ENCODE measurements around the gene ABTB2. TPM values are rescaled to one million over a fixed set of nuclear protein-coding genes. Genes with fewer than 3 reads are reported as not detected.
A peak's percentile ranks its signal among the peaks of the same experiment; 100 is the strongest.

ABTB2 gene
- total RNA-seq, 1 experiment from 2014 or later = 5.5 TPM

DNA sequence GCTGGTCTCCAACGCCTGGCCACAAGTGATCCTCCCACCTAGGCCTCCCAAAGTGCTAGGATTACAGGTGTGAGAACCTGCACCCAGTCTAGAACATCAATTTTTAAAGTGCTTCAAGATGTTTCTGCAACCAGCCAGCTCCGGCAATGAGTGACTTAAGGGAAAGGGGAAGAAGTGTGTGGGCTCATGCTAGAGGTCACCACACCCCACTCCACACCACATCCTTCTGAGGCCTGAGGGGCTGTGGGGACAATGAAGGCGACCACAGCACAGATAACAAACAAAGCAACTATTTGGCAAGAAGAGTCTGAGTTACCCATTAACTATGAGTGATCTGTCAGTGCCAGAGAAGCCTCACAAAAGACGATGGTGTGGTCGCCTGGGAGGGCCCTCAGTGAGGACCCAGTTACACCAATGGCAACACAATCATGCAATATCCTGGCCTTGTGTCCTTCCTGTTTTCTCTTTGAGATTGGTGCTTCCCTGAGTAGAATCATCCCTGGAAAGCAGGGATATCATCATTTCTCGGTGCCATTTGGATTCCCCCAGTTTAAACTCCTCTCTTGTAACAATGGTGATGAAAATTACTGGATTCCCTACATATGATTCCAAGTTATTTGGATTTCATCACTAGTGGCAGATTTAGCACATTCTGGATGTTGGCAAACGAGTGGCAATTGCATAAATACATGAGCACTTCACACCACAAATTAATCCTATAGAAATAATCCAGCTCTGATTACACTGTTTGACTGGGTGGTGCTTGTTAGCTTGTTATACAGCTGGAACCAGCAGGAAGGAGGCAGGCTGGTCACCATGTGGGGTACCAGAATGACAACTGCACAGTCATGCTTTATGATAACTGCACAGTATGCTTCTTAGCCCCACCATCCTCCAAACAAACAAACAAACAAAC is 18.4 kb downstream of the ABTB2 start:
- no peak for DNase-seq
- H3K9ac ChIP-seq (ENCODE audit: extremely low read depth, insufficient read length, low read length) = no peak overlapping the region
- no peak overlapping the region for H2BK12ac ChIP-seq (ENCODE audit: insufficient read length, low read depth, low read length)
- H3K27me3 ChIP-seq (ENCODE audit: insufficient read depth, low read length) = no peaks in the 10 kb centered on the region
- no peaks in the 10 kb centered on the region for H3K9me3 ChIP-seq (ENCODE audit: control insufficient read depth, low read depth, low read length)
- no peak overlapping the region for H2AFZ ChIP-seq (ENCODE audit: low read length)
- Mint-ChIP-seq H3K36me3 (ENCODE audit: insufficient read depth in 1 of 3, low read depth in 3 of 3) (no peaks in the 10 kb centered on the region; a peak in 1 of 7 replicates), H3K4me1 (peaks cover 17 to 26% of the 10 kb centered on the region in 2 experiments), H3K27ac (peak overlapping the region in 1 of 3 experiments; percentile 67; a peak in 1 of 7 replicates), H3K9me3 (no peaks in the 10 kb centered on the region; a peak in 1 of 5 replicates), H3K27me3 (ENCODE audit: low read depth) (no peaks in the 10 kb centered on the region), H3K4me3 (no peak overlapping the region)
- no peak overlapping the region for H4K91ac ChIP-seq (ENCODE audit: insufficient read length, low read depth, low read length)
- TF ChIP-seq, protein P1, sequence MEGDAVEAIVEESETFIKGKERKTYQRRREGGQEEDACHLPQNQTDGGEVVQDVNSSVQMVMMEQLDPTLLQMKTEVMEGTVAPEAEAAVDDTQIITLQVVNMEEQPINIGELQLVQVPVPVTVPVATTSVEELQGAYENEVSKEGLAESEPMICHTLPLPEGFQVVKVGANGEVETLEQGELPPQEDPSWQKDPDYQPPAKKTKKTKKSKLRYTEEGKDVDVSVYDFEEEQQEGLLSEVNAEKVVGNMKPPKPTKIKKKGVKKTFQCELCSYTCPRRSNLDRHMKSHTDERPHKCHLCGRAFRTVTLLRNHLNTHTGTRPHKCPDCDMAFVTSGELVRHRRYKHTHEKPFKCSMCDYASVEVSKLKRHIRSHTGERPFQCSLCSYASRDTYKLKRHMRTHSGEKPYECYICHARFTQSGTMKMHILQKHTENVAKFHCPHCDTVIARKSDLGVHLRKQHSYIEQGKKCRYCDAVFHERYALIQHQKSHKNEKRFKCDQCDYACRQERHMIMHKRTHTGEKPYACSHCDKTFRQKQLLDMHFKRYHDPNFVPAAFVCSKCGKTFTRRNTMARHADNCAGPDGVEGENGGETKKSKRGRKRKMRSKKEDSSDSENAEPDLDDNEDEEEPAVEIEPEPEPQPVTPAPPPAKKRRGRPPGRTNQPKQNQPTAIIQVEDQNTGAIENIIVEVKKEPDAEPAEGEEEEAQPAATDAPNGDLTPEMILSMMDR (conservative IDR thresholded peaks at IDR 0.05) = no peak
- no CpG with 5 or more reads among the region's 7 CpGs for WGBS (ENCODE audit: extremely low coverage, insufficient read length, low lambda C conversion rate)
- no peak overlapping the region for H4K8ac ChIP-seq (replicated peaks; ENCODE audit: insufficient read length, low read depth, low read length)
- H3K27ac ChIP-seq (ENCODE audit: insufficient read length, low read depth, low read length) = no peak overlapping the region
- H4K5ac ChIP-seq (ENCODE audit: insufficient read length, low read depth, low read length) = no peak overlapping the region
- H3K79me1 ChIP-seq (ENCODE audit: insufficient read depth, low read depth, low read length, poor library complexity, severe bottlenecking) = no peaks in the 10 kb centered on the region
- H3K18ac ChIP-seq (ENCODE audit: insufficient read length, low read depth, low read length) = no peak overlapping the region
- H3K56ac ChIP-seq (ENCODE audit: insufficient read length, low read depth, low read length) = no peak overlapping the region
- no peak overlapping the region for H3K4ac ChIP-seq (ENCODE audit: low read depth, low read length)
- H3T11ph ChIP-seq (ENCODE audit: low read length) = no peak overlapping the region
- no peak overlapping the region for H3K4me2 ChIP-seq (ENCODE audit: insufficient read depth, insufficient read length, low read length)
- no peaks in the 10 kb centered on the region for H4K20me1 ChIP-seq (ENCODE audit: control insufficient read depth, insufficient read depth, insufficient read length)
- H2AK5ac ChIP-seq (ENCODE audit: insufficient read length, low read length) = no peak overlapping the region
- H3K23me2 ChIP-seq (ENCODE audit: insufficient read length, low read depth, low read length, poor library complexity, severe bottlenecking) = no peaks in the 10 kb centered on the region
- H3K23ac ChIP-seq (ENCODE audit: insufficient read length, low read depth, low read length) = no peak overlapping the region
- no peak overlapping the region for H2BK20ac ChIP-seq (ENCODE audit: low read depth, low read length, poor library complexity, severe bottlenecking)
- H3K14ac ChIP-seq (ENCODE audit: insufficient read depth, low read length) = no peak overlapping the region
- H2BK5ac ChIP-seq (ENCODE audit: insufficient read length, low read length) = no peak overlapping the region
- no peak overlapping the region for H2BK15ac ChIP-seq (ENCODE audit: low read depth, low read length)
- peaks cover 5% of the 10 kb centered on the region; the same call in 1 of the 2 replicates for H3K4me1 ChIP-seq (ENCODE audit: insufficient read depth, low read length)
- H2BK120ac ChIP-seq (ENCODE audit: low read depth, low read length, poor library complexity, severe bottlenecking) = no peak overlapping the region
- peaks cover 2% of the 10 kb centered on the region; the same call in 1 of the 2 replicates for H3K79me2 ChIP-seq (ENCODE audit: insufficient read depth, low read length)
